Raji (cell line): ENCODE results near the gene PAPPA.

Source experiments
- POLR2A ChIP-seq: IDR thresholded peaks from 2 replicates; pipeline ENCODE4 v1.6.1; 2011; ENCODE audit warnings: low read depth, low read length, control low read depth; ENCODE audit not compliant: insufficient read depth

The PAPPA gene

DNA sequence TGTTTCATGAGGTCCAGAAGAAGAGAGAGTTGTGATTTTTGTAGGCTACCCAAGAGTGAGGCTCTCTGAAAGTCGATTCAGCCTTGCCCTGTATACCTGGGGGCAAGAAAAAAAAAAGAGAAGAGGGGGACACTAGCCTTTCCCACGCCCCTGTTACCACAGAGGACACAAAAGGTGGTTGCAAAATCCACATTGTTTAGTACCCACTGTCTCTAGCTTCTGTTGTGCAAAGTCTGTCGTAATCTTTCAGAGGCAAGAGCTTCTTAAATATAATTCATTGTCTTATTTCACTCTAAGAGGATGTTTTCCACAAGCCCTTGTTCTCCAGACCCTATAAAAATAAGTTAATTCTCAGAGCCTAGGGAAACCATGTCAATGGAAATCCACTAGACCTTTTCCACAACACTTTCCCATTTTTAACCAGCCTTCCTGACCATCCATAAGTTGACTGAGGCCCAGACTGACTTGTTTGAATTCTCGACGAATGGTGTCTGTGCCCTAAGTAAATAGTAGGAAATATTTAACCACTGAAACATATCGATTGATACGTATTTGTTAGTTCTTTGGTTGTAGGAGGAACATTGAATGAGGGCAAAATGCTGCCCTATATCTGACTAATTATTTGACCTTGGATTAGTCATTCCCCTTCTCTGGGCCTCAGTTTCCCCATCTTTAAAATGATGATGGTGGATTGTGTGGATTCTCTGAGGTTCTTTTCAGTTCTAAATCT is 182.7 kb downstream of the PAPPA start:
- TF ChIP-seq POLR2A = no peak

DNA sequence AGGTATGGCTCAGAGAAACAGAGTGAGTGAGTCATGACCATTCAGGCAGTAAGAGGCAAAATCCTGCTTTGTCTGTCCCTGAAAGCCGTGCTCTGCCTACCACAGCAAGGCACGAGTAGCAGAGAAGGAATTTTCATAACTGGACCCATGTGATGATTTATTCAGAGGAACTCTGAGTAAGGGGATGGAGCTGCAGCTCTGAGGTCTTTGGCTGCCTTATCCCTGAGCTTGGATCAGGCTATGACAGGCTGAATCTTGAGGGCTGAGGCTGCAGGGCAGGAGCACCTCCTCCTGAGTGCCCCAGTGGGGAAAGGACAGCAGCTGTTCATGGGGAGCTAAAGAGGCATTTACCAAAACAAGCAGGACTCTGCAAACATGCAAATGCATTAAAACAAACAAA is 183.4 kb downstream of the PAPPA start:
- no peak for TF ChIP-seq POLR2A

DNA sequence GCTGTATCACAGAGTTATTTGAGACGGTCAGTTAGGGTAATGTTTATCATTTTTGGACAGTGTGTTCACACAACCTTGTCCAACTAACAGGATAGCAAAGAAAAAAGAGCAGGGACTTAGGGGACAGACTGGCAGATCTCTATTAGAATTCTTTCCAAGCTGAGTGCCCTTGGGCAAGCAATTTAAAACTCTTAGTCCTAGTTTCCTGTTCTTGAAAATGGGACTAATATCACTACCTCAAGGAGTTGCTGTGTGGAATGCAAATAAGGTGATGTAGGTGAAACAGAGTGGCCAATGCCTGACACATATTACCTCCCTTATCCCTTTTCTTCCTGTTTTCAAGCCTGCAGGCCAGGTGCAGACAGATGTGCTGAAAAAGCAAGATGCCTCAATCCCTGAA is 186.7 kb downstream of the PAPPA start:
- no peak for TF ChIP-seq POLR2A

DNA sequence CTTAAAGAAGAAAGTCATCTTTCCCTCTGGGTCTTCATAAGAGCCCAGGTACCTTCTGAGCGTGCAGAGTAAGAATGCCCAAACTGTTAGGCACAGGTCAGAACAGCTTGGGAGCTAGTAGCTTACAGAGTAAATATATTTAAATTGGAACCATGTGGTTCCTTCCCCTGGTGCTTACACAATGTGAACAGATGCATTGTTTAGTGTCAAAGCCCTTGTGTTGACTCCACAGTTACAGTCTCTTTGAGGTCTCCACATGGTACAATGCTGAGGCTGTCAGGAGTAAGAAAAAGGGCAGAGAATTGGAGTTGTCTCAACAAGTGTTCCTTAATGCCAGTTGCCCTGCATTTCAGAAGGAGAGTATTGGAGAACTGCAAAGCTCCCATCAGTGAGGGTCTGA is 188.5 kb downstream of the PAPPA start:
- no peak for TF ChIP-seq POLR2A

DNA sequence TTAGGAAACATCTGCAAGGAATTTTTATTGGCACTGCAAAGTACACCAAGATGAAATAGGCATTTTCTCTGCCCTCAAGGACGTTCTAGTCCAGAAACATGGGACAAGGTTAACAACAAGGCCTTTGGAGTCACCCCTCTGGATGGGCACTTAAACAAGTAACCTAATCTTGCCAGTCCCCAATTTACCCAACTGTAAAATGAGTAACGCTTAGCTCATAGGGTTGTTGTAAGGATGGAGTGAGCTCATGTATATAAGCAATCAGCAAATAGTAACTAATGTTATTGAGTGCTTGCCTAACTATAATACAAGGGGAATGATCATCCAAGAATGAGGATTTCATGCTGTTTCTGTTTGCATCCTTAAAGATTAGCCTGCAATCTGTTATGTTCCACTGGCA is 189.3 kb downstream of the PAPPA start:
- TF ChIP-seq POLR2A = no peak

DNA sequence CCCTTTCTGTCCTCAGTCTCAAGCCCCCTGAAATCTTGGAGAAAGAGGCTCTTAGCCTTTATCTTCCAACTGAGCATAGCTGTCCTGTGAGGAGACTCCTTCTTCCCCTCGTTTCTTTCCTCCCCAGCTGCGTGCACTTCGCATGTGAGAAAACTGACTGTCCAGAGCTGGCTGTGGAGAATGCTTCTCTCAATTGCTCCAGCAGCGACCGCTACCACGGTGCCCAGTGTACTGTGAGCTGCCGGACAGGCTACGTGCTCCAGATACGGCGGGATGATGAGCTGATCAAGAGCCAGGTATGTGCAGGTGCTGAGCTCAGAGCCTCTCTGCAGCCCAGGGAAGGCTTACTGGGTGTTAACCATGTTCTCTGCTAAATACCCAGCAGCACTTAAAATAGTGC is 190.8 kb downstream of the PAPPA start:
- no peak for TF ChIP-seq POLR2A

DNA sequence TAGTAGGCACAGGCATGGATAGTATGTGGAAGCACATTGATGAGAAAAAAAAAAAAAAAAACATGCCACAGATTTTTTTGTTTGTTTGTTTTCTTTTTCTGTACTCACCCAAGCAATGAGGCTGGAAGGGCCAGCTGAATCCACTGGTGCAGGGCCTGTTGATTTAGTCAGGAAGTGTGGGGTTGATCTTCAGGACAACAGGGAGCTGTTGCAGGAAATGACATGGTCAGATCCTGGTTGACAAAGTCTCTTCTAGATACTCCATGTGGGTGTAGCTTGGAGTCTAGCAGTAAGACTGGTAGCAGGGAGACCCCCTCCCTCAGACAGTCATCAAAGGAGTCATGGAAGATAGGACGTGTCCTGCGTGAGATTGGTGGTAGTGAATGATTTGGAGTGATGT is 191.8 kb downstream of the PAPPA start:
- no peak for TF ChIP-seq POLR2A

DNA sequence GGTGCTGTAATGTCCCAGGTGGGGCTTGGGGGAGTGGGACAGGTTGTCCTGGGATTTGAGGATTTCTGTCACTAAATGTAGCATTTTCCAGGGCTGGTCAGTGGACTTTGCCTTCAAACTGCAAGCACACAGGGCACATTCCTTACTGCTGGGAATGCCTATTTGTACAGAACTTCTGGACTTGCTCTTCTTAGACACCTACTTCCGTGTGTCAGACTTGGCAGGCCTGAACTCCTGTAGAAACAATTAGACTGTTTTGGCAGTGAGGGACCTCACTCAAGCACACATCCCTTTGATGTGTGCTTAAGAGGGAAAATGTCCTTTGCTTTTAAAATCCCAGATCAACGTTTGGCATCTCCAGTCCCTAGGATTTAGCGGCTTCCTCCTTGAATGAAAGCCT is 192.2 kb downstream of the PAPPA start:
- no peak for TF ChIP-seq POLR2A

DNA sequence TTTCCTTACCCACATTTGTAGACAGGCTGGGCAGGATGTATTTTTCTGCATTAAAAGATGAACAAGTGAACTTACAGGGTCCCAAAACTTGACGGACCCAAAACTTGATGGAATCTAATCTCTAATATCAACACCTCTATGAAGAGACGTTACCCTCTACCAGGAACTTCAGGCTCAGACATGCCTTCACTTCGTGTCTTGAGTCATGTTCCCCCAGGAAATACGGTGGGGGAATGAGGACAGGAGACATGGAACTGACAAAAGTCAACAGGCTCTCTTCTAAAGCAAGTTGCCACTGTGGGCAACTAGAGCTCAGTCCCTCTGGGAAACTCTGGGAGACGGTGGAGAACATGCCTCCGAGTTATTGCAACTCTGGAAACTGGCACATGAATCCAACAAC is 196.1 kb downstream of the PAPPA start:
- TF ChIP-seq POLR2A = no peak

DNA sequence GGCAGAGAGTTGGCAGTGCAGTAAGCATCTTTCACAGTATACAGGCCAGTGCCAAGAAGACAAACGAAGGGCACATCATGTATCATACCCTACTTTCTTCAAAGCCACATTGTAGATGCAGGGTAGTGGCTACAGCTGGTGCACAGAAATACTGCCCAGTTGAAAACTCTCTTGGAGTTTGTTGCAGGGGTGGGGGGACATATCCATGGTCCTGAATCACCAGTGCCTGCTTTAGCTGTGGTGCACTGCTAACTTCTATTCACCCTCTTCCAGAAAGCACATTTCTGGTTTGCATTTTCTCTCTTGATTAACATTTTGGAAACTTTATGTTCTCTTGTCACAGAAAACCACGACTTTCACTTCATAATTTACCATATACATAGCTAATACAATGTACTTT is 196.6 kb downstream of the PAPPA start:
- no peak for TF ChIP-seq POLR2A

DNA sequence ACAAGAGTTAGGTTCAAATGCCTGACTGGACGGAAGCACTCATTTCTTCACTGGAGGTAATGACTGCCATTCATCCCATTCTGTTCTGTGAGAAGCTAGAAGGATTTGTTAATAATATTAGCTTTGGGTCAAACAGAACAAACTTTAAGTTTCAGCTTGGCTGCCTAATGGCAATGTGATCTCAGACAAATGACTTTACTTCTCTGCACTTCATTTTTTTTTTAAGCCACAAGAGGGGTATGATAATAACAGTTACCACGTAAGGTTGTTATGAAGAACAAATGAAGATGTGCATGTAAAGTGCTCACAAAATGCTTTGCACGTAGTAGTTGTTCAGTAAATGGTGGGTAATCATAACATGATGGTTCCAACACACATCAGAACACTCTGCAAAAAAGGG is 199.4 kb downstream of the PAPPA start:
- no peak for TF ChIP-seq POLR2A

DNA sequence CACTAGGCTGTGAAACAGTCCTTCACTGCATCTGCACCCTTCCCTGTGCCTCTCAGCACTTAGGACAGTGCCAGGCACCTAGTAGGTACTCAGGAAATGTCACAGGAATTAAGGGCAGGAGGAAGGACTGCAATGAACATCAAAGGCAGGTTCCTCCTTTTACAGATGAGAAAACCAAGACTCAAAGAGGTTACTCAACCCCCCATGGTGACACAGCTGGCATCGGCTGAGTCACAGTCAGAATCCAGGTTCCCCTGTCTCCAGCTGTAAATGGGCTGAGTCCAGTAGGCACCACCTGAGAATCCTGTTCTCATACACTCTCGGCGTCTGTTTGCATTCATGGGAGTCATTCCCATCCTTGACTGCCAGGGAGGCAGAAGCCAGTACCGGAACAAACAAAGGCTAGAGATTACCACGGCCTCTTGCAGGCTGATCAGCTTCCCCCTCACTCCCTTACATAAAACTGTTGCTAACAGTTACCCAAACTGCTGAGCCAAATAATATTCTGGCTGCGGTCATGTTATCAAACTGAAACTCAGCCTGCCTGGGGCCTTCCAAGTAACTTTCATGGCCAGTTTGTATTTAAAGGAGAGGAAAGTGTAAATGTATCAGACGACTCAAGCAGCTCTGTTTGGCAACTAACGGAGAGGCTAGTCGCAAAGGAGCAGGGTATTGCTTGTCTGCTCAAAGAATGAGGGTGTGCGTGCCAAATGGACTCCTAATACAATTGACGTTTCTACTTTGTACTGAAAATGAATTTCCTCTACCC is 201.7 kb downstream of the PAPPA start:
- no peak for TF ChIP-seq POLR2A

DNA sequence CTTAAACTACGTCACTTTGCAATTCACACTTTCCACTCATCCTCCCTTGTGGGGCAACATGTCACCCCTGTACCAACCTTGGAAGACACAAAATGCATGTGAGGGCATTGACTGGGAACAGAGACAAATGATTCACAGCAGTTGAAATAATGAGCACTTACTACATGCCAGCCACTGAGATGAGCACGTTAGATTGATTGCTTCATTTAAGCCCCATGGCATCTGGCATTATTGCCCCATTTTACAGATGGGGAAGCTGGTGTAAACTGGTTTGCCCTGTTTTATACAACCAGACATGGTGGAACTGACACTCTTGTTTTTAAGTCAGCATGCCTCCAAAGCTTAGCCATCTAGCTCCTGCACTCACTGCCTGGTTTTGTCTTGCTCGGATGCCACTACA is 204.7 kb downstream of the PAPPA start:
- no peak for TF ChIP-seq POLR2A

DNA sequence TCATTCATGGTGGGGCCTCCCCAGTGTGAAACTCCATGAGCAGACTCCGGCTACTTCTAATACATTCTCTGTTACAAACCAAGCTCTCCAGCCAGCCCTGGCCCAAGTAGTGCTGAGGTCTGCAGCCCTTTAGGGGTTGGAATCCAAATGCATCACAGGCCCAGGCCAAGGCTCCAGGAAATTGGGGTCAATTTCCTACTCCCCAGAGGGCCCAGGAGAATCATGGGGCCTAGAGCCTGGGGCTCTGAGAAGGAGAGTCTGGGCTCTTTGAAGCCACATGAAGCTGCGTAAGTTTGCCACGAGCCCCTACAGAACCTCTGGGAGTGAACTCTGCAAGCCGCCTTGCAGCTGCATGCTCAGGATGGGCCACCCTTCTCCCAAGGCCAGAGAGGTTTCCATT is 206.4 kb downstream of the PAPPA start:
- TF ChIP-seq POLR2A = no peak

DNA sequence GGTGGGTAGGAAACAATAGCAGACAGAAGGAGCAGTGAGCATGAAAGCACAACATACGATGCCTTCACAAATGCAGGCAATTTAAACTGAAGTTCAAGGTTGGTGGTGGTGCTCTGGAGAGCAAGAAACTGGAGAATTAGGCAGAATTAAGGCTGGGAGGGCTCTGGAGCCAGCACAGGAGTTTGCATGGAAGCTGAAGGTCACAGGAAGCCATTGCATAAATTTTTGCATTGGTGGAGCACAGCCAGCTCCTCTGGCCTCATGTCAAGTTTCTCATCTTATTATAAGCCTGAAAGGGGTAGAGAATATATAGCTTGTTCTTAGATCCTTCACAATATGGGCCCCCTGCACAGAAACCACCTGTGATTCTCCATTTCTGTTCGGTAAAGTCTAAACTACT is 207.4 kb downstream of the PAPPA start:
- no peak for TF ChIP-seq POLR2A

DNA sequence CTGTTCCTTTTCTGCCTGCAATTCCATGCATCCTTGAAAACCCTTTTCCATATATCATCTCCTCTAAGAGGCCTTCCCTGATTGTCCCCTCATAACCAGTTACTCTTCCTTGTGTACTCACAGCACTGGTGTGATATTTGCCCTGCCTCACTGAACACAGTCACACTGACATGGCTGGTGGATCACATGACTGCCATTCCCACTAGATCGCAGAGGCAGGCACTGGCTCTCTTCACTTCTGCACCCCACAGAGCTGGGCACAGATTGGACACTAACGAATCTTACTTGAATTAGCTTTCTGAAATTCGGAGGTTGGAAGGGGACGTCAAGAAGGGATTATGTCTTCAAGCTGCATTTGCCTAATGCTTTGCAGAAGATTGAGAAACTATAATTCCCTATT is 208.0 kb downstream of the PAPPA start:
- no peak for TF ChIP-seq POLR2A

DNA sequence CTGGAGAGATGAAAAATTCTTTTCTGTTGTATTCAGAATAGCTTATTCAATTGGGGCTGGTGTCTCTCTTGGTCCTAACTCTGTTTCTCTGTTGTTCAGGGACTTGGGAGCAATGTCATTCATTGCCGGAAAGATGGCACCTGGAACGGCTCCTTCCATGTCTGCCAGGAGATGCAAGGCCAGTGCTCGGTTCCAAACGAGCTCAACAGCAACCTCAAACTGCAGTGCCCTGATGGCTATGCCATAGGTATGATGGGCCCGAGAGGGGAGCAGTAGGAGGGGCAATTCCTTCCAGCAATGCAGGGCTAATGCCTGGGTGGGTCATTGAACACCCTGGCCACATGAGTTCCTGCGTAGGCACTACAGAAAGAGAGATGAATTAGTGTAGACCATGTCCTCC is 208.9 kb downstream of the PAPPA start:
- TF ChIP-seq POLR2A = no peak
